ENCODE results near the gene ZNF74. TPM values are rescaled to one million over a fixed set of nuclear protein-coding genes. Genes with fewer than 3 reads are reported as not detected.

The ZNF74 gene
- total RNA-seq, 1 experiment from 2014 or later: 11.1 TPM

GRCh38 chr22:20398420-20398819 is 4.5 kb downstream of the ZNF74 start:
- no peak overlapping the region for H3K4me3 Mint-ChIP-seq (ENCODE audit: low read depth, unreplicated experiment)
- no peak overlapping the region for H3K27ac Mint-ChIP-seq (ENCODE audit: unreplicated experiment)
- H3K36me3 Mint-ChIP-seq (ENCODE audit: insufficient read depth, unreplicated experiment): peaks cover 21% of the 10 kb centered on the region
- CTCF ChIA-PET: no interaction called here
- DNase-seq: no peak
- TF ChIP-seq, protein P1, sequence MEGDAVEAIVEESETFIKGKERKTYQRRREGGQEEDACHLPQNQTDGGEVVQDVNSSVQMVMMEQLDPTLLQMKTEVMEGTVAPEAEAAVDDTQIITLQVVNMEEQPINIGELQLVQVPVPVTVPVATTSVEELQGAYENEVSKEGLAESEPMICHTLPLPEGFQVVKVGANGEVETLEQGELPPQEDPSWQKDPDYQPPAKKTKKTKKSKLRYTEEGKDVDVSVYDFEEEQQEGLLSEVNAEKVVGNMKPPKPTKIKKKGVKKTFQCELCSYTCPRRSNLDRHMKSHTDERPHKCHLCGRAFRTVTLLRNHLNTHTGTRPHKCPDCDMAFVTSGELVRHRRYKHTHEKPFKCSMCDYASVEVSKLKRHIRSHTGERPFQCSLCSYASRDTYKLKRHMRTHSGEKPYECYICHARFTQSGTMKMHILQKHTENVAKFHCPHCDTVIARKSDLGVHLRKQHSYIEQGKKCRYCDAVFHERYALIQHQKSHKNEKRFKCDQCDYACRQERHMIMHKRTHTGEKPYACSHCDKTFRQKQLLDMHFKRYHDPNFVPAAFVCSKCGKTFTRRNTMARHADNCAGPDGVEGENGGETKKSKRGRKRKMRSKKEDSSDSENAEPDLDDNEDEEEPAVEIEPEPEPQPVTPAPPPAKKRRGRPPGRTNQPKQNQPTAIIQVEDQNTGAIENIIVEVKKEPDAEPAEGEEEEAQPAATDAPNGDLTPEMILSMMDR (IDR thresholded peaks at IDR 0.05; ENCODE audit: unreplicated experiment): no peak
- H3K9me3 Mint-ChIP-seq (ENCODE audit: low read depth, unreplicated experiment): no peaks in the 10 kb centered on the region
- BruUV-seq (replicated peaks): no TSS peak
- no peaks in the 10 kb centered on the region for H3K27me3 Mint-ChIP-seq (ENCODE audit: unreplicated experiment)
- intact Hi-C loops (cut with micrococcal nuclease; ENCODE audit: unreplicated experiment): no loop called here
- peaks cover 25% of the 10 kb centered on the region for H3K4me1 Mint-ChIP-seq (ENCODE audit: low read depth, unreplicated experiment)

- Mint-ChIP-seq H3K36me3 (ENCODE audit: insufficient read depth, unreplicated experiment) (peaks cover 6% of the 10 kb centered on the region), H3K4me1 (ENCODE audit: low read depth, unreplicated experiment) (peaks cover 21% of the 10 kb centered on the region), H3K4me3 (ENCODE audit: low read depth, unreplicated experiment) (no peak overlapping the region), H3K9me3 (ENCODE audit: low read depth, unreplicated experiment) (no peaks in the 10 kb centered on the region), H3K27me3 (ENCODE audit: unreplicated experiment) (no peaks in the 10 kb centered on the region), H3K27ac (ENCODE audit: unreplicated experiment) (no peak overlapping the region)
- CTCF ChIA-PET: no interaction called here
- intact Hi-C loops (cut with micrococcal nuclease; ENCODE audit: unreplicated experiment): no loop called here
- TF ChIP-seq, protein P1 (IDR thresholded peaks at IDR 0.05; ENCODE audit: unreplicated experiment): no peak
- BruUV-seq (replicated peaks): no TSS peak
- no peak for DNase-seq
Measured at GRCh38 chr22:20399866-20400605, 6.1 kb downstream of the ZNF74 start.

GRCh38 chr22:20400606-20401375 is 6.8 kb downstream of the ZNF74 start:
- no peaks in the 10 kb centered on the region for H3K36me3 Mint-ChIP-seq (ENCODE audit: insufficient read depth, unreplicated experiment)
- no peak overlapping the region for H3K4me3 Mint-ChIP-seq (ENCODE audit: low read depth, unreplicated experiment)
- H3K9me3 Mint-ChIP-seq (ENCODE audit: low read depth, unreplicated experiment): no peaks in the 10 kb centered on the region
- intact Hi-C loops (cut with micrococcal nuclease; ENCODE audit: unreplicated experiment): no loop called here
- H3K27ac Mint-ChIP-seq (ENCODE audit: unreplicated experiment): no peak overlapping the region
- CTCF ChIA-PET: no interaction called here
- DNase-seq: no peak
- H3K4me1 Mint-ChIP-seq (ENCODE audit: low read depth, unreplicated experiment): peaks cover 14% of the 10 kb centered on the region
- no TSS peak for BruUV-seq (replicated peaks)
- TF ChIP-seq, protein P1 (IDR thresholded peaks at IDR 0.05; ENCODE audit: unreplicated experiment): no peak
- no peaks in the 10 kb centered on the region for H3K27me3 Mint-ChIP-seq (ENCODE audit: unreplicated experiment)

GRCh38 chr22:20401376-20402014 is 7.5 kb downstream of the ZNF74 start:
- H3K36me3 Mint-ChIP-seq (ENCODE audit: insufficient read depth, unreplicated experiment): no peaks in the 10 kb centered on the region
- DNase-seq: no peak
- CTCF ChIA-PET: no interaction called here
- no peaks in the 10 kb centered on the region for H3K27me3 Mint-ChIP-seq (ENCODE audit: unreplicated experiment)
- peaks cover 7% of the 10 kb centered on the region for H3K4me1 Mint-ChIP-seq (ENCODE audit: low read depth, unreplicated experiment)
- TF ChIP-seq, protein P1 (IDR thresholded peaks at IDR 0.05; ENCODE audit: unreplicated experiment): no peak
- intact Hi-C loops (cut with micrococcal nuclease; ENCODE audit: unreplicated experiment): no loop called here
- no peaks in the 10 kb centered on the region for H3K9me3 Mint-ChIP-seq (ENCODE audit: low read depth, unreplicated experiment)
- H3K27ac Mint-ChIP-seq (ENCODE audit: unreplicated experiment): no peak overlapping the region
- H3K4me3 Mint-ChIP-seq (ENCODE audit: low read depth, unreplicated experiment): no peak overlapping the region
- BruUV-seq (replicated peaks): no TSS peak
